Kasumi-1 (cell line): ENCODE measurements around the gene RASEF.

Experiments
- DNase-seq, 2 experiments: peaks; one replicate each; lab custom pipeline; 2025; lab: John Stamatoyannopoulos, UW

RASEF gene

GRCh38 chr9:83012922-83013838 is 49.8 kb downstream of the RASEF start:
- DNase-seq: no peak

GRCh38 chr9:83012168-83012921 is 50.6 kb downstream of the RASEF start:
- DNase-seq: peak; percentile 17 to 37

- no peak for DNase-seq
Observed at GRCh38 chr9:83011611-83012010, 51.3 kb downstream of the RASEF start.

- no peak for DNase-seq
Observed at GRCh38 chr9:83007521-83008300, 55.2 kb downstream of the RASEF start.

GRCh38 chr9:83006378-83006777 is 56.6 kb downstream of the RASEF start:
- DNase-seq: no peak

- DNase-seq: no peak
Observed at GRCh38 chr9:83005963-83006362, 57.0 kb downstream of the RASEF start.

- DNase-seq: no peak
Observed at GRCh38 chr9:83005361-83005760, 57.6 kb downstream of the RASEF start.

- no peak for DNase-seq
Observed at GRCh38 chr9:83002329-83002728, 60.6 kb downstream of the RASEF start.

- no peak for DNase-seq
Observed at GRCh38 chr9:83000765-83001164, 62.2 kb downstream of the RASEF start.

GRCh38 chr9:82998409-82998808 is 64.5 kb downstream of the RASEF start:
- DNase-seq: no peak

GRCh38 chr9:82997476-82998140 is 65.3 kb downstream of the RASEF start:
- DNase-seq: no peak

- DNase-seq: no peak
Observed at GRCh38 chr9:82996941-82997340, 66.0 kb downstream of the RASEF start.

GRCh38 chr9:82993856-82994605 is 68.9 kb downstream of the RASEF start:
- DNase-seq: no peak

- no peak for DNase-seq
Observed at GRCh38 chr9:82991671-82992070, 71.3 kb downstream of the RASEF start.

- DNase-seq: no peak
Observed at GRCh38 chr9:82989929-82990328, 73.0 kb downstream of the RASEF start.

GRCh38 chr9:82988488-82988887 is 74.5 kb downstream of the RASEF start:
- no peak for DNase-seq

GRCh38 chr9:82987370-82988189 is 75.4 kb downstream of the RASEF start:
- DNase-seq: no peak

GRCh38 chr9:82981552-82981951 is 81.4 kb downstream of the RASEF start:
- no peak for DNase-seq

GRCh38 chr9:82975176-82975575 is 87.8 kb downstream of the RASEF start:
- no peak for DNase-seq

- DNase-seq: no peak
Observed at GRCh38 chr9:82972446-82972845, 90.5 kb downstream of the RASEF start.
